HL-60 (cell line): ENCODE measurements around the gene TEX52.

ENCODE experiments used
- DNase-seq, 2 experiments: peaks; one replicate each; pipeline ENCODE4 v3.0.0-alpha.2; 2010 to 2020; ENCODE audit warnings: low read depth in 1 of 2, low spot score in 1 of 2
- H3K27ac ChIP-seq: fragments of 250-450 bp; sonication (Bioruptor Pico); replicated peaks from 2 replicates; pipeline ENCODE4 v1.5.1; 2020; ENCODE audit warnings: mild to moderate bottlenecking, moderate library complexity
- H3K27me3 ChIP-seq: fragments of 250-450 bp; sonication (Bioruptor Pico); 2 replicates; pipeline ENCODE4 v1.5.1; 2021; ENCODE audit warnings: mild to moderate bottlenecking, moderate library complexity; ENCODE audit not compliant: insufficient read depth, poor library complexity, severe bottlenecking
- H3K4me3 ChIP-seq: replicated peaks from 2 replicates; pipeline ENCODE4 v1.5.1; 2011; ENCODE audit warnings: mild to moderate bottlenecking, control low read depth, low read length; ENCODE audit not compliant: insufficient read depth
- GABPA ChIP-seq: IDR thresholded peaks from 2 replicates; pipeline ENCODE4 v1.6.1; 2012; ENCODE audit warnings: low read depth
- POLR2AphosphoS5 ChIP-seq: IDR thresholded peaks from 2 replicates; pipeline ENCODE4 v1.6.1; 2012; ENCODE audit warnings: low read depth
- REST ChIP-seq: IDR thresholded peaks from 2 replicates; pipeline ENCODE4 v1.6.1; 2012; ENCODE audit warnings: low read depth; ENCODE audit not compliant: insufficient replicate concordance
- SPI1 ChIP-seq: IDR thresholded peaks from 2 replicates; pipeline ENCODE4 v1.6.1; 2012; ENCODE audit warnings: low read depth, mild to moderate bottlenecking, borderline replicate concordance
- TF ChIP-seq, protein P1 (sequence below): IDR thresholded peaks from one replicate; pipeline ENCODE4 v1.5.1; 2011; ENCODE audit warnings: low read length, control low read depth, inconsistent platforms; ENCODE audit not compliant: insufficient read depth

TEX52 gene

DNA sequence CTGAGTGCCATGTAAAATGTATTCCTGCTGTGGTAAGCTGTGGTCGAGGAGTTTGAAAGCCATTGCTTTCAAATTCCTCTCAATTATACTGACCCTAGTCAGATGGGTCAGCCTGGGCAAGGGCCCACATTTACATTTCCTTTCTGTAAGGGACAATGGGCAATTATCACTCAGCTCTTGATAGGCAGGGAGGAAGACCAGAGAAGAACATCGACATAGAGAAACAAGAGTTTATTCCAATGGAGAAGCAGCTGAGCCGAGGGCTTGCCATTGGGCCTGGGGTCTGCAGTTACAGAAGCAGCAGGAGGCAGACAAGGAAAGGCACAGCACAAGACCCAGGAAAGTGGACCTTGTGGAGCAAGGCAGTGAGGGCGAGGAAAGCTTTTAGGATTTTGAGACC lies 31.7 kb downstream of the TEX52 start:
- TF ChIP-seq GABPA (no peak), SPI1 (no peak), POLR2AphosphoS5 (no peak), REST (no peak)
- TF ChIP-seq, protein P1, sequence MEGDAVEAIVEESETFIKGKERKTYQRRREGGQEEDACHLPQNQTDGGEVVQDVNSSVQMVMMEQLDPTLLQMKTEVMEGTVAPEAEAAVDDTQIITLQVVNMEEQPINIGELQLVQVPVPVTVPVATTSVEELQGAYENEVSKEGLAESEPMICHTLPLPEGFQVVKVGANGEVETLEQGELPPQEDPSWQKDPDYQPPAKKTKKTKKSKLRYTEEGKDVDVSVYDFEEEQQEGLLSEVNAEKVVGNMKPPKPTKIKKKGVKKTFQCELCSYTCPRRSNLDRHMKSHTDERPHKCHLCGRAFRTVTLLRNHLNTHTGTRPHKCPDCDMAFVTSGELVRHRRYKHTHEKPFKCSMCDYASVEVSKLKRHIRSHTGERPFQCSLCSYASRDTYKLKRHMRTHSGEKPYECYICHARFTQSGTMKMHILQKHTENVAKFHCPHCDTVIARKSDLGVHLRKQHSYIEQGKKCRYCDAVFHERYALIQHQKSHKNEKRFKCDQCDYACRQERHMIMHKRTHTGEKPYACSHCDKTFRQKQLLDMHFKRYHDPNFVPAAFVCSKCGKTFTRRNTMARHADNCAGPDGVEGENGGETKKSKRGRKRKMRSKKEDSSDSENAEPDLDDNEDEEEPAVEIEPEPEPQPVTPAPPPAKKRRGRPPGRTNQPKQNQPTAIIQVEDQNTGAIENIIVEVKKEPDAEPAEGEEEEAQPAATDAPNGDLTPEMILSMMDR: no peak
- H3K27me3 ChIP-seq: no peaks in the 10 kb centered on the region
- no peak for DNase-seq
- H3K4me3 ChIP-seq: no peak overlapping the region
- H3K27ac ChIP-seq: no peak overlapping the region

GRCh38 chr12:2824541-2824940 lies 32.3 kb downstream of the TEX52 start:
- no peak for DNase-seq
- TF ChIP-seq SPI1 (no peak), GABPA (no peak), REST (no peak), POLR2AphosphoS5 (no peak)
- TF ChIP-seq, protein P1: no peak
- H3K27ac ChIP-seq: no peak overlapping the region
- no peaks in the 10 kb centered on the region for H3K27me3 ChIP-seq
- H3K4me3 ChIP-seq: no peak overlapping the region

DNA sequence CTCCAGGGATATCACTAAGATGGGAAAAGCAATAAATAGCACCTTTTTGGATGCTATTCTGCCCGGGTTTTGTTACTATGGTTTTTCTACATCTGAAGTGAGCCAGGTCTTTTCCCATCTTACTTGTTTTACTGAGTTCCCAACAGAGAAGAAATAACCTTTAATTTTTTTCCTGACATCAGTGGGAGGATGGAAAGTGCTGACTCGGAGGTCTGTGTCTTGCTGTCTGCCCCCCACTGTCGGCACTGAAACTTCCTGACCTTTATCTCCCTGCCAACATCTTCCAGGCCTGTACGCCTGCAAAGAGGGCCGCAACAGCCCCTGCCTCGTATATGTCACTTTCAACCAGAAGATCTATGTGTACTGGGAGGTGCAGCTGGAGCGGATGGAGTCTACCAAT lies 33.4 kb downstream of the TEX52 start:
- no peak overlapping the region for H3K4me3 ChIP-seq
- H3K27ac ChIP-seq: no peak overlapping the region
- H3K27me3 ChIP-seq: no peaks in the 10 kb centered on the region
- TF ChIP-seq, protein P1: no peak
- TF ChIP-seq POLR2AphosphoS5: no peak
- no peak for DNase-seq

DNA sequence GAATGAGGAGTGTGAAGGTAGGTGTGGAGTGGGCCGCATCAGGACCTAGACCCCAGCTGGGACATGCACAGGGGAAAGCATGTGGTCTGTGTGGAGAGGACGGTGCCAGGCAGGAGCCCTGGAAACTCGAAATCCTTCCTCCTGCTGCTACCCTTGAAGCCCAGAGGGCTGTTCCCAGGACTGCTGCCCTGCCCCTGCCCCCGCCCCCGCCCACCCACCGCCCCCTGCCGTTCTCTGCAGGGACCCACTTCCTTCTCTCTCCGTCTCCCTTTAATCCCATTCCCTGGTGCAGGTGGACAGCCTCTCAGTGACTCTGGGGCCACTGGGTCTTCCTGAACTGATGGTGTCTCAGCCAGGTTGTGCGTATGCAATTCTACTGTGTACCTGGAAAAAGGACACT lies 36.4 kb downstream of the TEX52 start:
- H3K27ac ChIP-seq: no peak overlapping the region
- H3K27me3 ChIP-seq: no peaks in the 10 kb centered on the region
- TF ChIP-seq SPI1: no peak
- TF ChIP-seq, protein P1: no peak
- TF ChIP-seq POLR2AphosphoS5: no peak
- TF ChIP-seq REST: no peak
- TF ChIP-seq GABPA: no peak
- DNase-seq: no peak
- H3K4me3 ChIP-seq: no peak overlapping the region
